Activated CD4-positive, alpha-beta T cell treated with anti-CD3 and anti-CD28 coated beads for 36 hours (primary cell): ENCODE measurements around the gene MYH1. TPM values are rescaled to one million over a fixed set of nuclear protein-coding genes. Genes with fewer than 3 reads are reported as not detected.
"Not testable (repeated sequence)": the region's sequence is repeated elsewhere in the genome, so short reads cannot be mapped to it uniquely, and the experiment has no call there.

Experiments
- ATAC-seq: fragments of 200-7000 bp; cut with Tn5 transposase; one replicate; pipeline ENCODE4 v1.10.0; 2021; ENCODE audit warnings: mild to moderate bottlenecking, moderate library complexity
- CTCF ChIA-PET: fragments of 350-600 bp; sonication (Branson Sonifier 250); formaldehyde crosslinking; loops from one replicate; lab custom pipeline; 2021; ENCODE audit warnings: antibody characterized with exemption; lab: Charles Lee
- POLR2A ChIA-PET: fragments of 350-600 bp; sonication (Branson Sonifier 250); formaldehyde crosslinking; loops from one replicate; lab custom pipeline; 2021; ENCODE audit warnings: antibody characterized with exemption, inconsistent platforms; lab: Charles Lee
- DNase-seq: peaks from one replicate; pipeline ENCODE4 v3.0.0-alpha.2; 2020
- H3K27ac Mint-ChIP-seq: one replicate; pipeline ENCODE4 v1.8.0; 2021; ENCODE audit warnings: mixed read lengths
- H3K27me3 Mint-ChIP-seq: one replicate; pipeline ENCODE4 v1.8.0; 2021; ENCODE audit warnings: mixed read lengths
- H3K36me3 Mint-ChIP-seq: one replicate; pipeline ENCODE4 v1.8.0; 2021; ENCODE audit warnings: low read depth, mixed read lengths
- H3K4me1 Mint-ChIP-seq: one replicate; pipeline ENCODE4 v1.8.0; 2021; ENCODE audit warnings: mixed read lengths
- H3K4me3 Mint-ChIP-seq: one replicate; pipeline ENCODE4 v1.8.0; 2021; ENCODE audit warnings: mild to moderate bottlenecking, moderate library complexity, mixed read lengths
- H3K9me3 Mint-ChIP-seq: one replicate; pipeline ENCODE4 v1.8.0; 2021; ENCODE audit warnings: low read depth, mixed read lengths
- intact Hi-C, 2 experiments: fragments of 100-400 bp; cut with DNase I in 1 of 2; cut with micrococcal nuclease in 1 of 2; formaldehyde crosslinking; loops; one replicate each; pipeline versions ENCODE4 v1.14.2 to v1.15.1; 2022 to 2024; cut with DNase I, micrococcal nuclease
- total RNA-seq, 2 experiments: library from RNA; stranded (reverse); gene quantifications; one replicate each; pipeline ENCODE4 v1.2.3, GENCODE V29; 2021

Gene MYH1
- not detected for total RNA-seq

GRCh38 chr17:10518271-10519037 lies at the start of gene MYH1:
Gene MYH1 (minus strand): TSS chr17:10518542. CDS start chr17:10516642, 1,900 bp downstream.
- peaks cover under 1% of the 10 kb centered on the region for H3K27me3 Mint-ChIP-seq
- ATAC-seq (no peak), DNase-seq (no peak)
- intact Hi-C loops: no loop called here
- H3K9me3 Mint-ChIP-seq: peaks cover 1% of the 10 kb centered on the region
- H3K27ac Mint-ChIP-seq: no peak within 1 kb of the TSS
- H3K4me1 Mint-ChIP-seq: no peaks in the 10 kb centered on the region
- H3K36me3 Mint-ChIP-seq: no peaks in the 10 kb centered on the region
- ChIA-PET CTCF (no interaction called here), POLR2A (no interaction called here)
- no peak within 1 kb of the TSS for H3K4me3 Mint-ChIP-seq

DNA sequence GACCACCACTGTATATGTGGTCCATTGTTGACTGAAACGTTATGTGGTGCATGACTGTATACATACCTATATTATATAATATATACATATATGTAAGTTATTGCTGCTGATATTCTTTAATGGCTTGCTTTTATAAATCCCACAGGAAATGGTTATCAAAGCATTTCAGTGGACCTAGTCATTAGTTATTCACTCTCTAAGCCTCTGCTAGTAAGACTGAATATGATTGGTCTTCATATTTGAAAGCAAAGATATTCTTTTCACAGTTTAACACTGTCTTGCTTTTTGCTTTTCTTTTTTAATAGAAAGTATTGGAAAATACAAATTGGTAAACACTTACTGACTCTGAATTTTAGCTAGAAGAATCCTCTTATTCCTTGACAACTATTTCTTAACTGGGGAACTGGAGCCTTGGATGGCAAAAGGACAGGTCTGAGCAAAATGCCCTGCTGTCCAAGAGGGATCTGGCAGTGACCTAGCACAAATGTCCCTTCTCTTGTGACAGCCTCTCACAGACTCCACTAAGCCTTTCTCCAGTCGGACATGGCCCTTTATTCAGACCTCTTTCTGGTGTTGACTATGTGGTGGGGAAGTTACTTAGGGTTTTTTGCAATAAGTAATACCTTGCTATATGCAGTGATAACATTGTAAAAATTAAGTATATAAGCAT lies 45.8 kb upstream of the MYH1 start:
- ChIA-PET CTCF (interaction anchor here (1.3 kb wide), 1 partner anchor 53 kb away, joined by 3 read pairs; no protein-coding TSS in a partner anchor), POLR2A (no interaction called here)
- Mint-ChIP-seq H3K27me3 (peaks cover 4% of the 10 kb centered on the region), H3K9me3 (no peaks in the 10 kb centered on the region), H3K36me3 (no peaks in the 10 kb centered on the region), H3K4me3 (no peak overlapping the region), H3K4me1 (no peaks in the 10 kb centered on the region), H3K27ac (no peak overlapping the region)
- DNase-seq (no peak), ATAC-seq (no peak)
- intact Hi-C loops: no loop called here

DNA sequence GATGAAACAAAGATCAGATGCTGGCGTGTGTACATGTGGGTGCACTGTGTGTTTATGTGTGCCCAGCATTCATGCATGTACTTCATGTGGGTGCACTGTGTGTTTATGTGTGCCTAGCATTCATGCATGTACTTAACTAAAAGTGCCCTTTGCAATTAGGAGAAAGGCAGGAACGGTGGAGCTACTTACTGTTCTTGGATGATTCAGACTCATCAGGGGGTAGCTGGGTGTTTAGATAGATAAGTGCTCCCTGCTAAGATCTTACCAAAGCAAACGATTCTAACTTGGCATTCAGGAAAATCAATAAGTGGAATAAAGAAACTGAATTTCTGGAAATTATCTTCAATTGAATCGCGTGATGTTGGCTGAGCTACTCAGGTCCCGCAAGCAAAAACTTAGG lies 39.7 kb upstream of the MYH1 start:
- peaks cover 5% of the 10 kb centered on the region for H3K27me3 Mint-ChIP-seq
- POLR2A ChIA-PET: no interaction called here
- H3K4me3 Mint-ChIP-seq: no peak overlapping the region
- CTCF ChIA-PET: interaction anchor here (0.9 to 1.0 kb wide), 2 partner anchors 86 to 214 kb away, joined by 3 read pairs; no protein-coding TSS in a partner anchor
- ATAC-seq (no peak), DNase-seq (no peak)
- no peaks in the 10 kb centered on the region for H3K9me3 Mint-ChIP-seq
- no peaks in the 10 kb centered on the region for H3K36me3 Mint-ChIP-seq
- intact Hi-C loops: no loop called here
- no peak overlapping the region for H3K27ac Mint-ChIP-seq
- H3K4me1 Mint-ChIP-seq: no peaks in the 10 kb centered on the region

DNA sequence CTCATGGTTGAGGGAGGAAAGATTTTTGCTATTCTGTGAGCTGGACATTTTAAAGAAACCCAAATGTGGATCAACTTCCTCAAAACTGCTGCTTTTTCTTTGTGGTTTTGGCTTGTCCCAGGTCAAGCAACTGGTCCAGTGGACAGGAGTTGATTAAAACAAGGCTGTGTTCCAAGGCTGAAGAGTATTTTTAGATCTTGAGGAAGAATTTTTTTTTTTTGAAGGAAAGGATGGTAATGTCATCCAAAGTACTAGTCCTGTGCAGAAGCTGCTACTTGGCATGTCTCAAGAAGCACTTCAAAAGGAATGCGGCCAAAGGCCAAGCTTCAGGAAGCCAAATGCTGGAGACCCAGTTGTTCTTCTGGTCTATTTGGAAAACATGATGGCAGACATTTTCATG lies 39.1 kb upstream of the MYH1 start:
- H3K4me3 Mint-ChIP-seq: no peak overlapping the region
- intact Hi-C loops: no loop called here
- no peak for DNase-seq
- POLR2A ChIA-PET: no interaction called here
- H3K27ac Mint-ChIP-seq: no peak overlapping the region
- ATAC-seq: no peak
- H3K9me3 Mint-ChIP-seq: no peaks in the 10 kb centered on the region
- CTCF ChIA-PET: interaction anchor here (0.9 to 1.0 kb wide), 2 partner anchors 87 to 215 kb away, joined by 3 read pairs; no protein-coding TSS in a partner anchor
- peaks cover 5% of the 10 kb centered on the region for H3K27me3 Mint-ChIP-seq
- no peaks in the 10 kb centered on the region for H3K4me1 Mint-ChIP-seq
- H3K36me3 Mint-ChIP-seq: no peaks in the 10 kb centered on the region

GRCh38 chr17:10556301-10557005 lies 38.1 kb upstream of the MYH1 start:
- Mint-ChIP-seq H3K36me3 (no peaks in the 10 kb centered on the region), H3K27ac (no peak overlapping the region), H3K27me3 (peaks cover 7% of the 10 kb centered on the region), H3K4me1 (no peaks in the 10 kb centered on the region), H3K9me3 (no peaks in the 10 kb centered on the region), H3K4me3 (no peak overlapping the region)
- ATAC-seq: no peak
- intact Hi-C loops: no loop called here
- ChIA-PET POLR2A (no interaction called here), CTCF (interaction anchor here (0.8 kb wide), 1 partner anchor 305 kb away, joined by 3 read pairs; no protein-coding TSS in a partner anchor)
- no peak for DNase-seq

- Mint-ChIP-seq H3K4me1 (no peaks in the 10 kb centered on the region), H3K4me3 (no peak overlapping the region), H3K27ac (no peak overlapping the region), H3K36me3 (no peaks in the 10 kb centered on the region), H3K27me3 (peaks cover 13% of the 10 kb centered on the region), H3K9me3 (no peaks in the 10 kb centered on the region)
- ChIA-PET POLR2A (no interaction called here), CTCF (no interaction called here)
- ATAC-seq (no peak), DNase-seq (no peak)
- intact Hi-C loops: no loop called here
These were observed 31.7 kb upstream of the MYH1 start for GRCh38 chr17:10550014-10550413.

GRCh38 chr17:10549096-10549842 lies 30.9 kb upstream of the MYH1 start, which contains the start of gene MYH2:
Gene MYH2 (minus strand): TSS chr17:10549658. CDS start chr17:10547920, 1,738 bp downstream.
- no peak within 1 kb of the TSS for H3K27ac Mint-ChIP-seq
- H3K4me1 Mint-ChIP-seq: no peaks in the 10 kb centered on the region
- peaks cover 14% of the 10 kb centered on the region for H3K27me3 Mint-ChIP-seq
- CTCF ChIA-PET: no interaction called here
- POLR2A ChIA-PET: no interaction called here
- ATAC-seq: no peak
- DNase-seq: no peak
- H3K4me3 Mint-ChIP-seq: no peak within 1 kb of the TSS
- no peaks in the 10 kb centered on the region for H3K36me3 Mint-ChIP-seq
- intact Hi-C loops: no loop called here
- H3K9me3 Mint-ChIP-seq: no peaks in the 10 kb centered on the region

DNA sequence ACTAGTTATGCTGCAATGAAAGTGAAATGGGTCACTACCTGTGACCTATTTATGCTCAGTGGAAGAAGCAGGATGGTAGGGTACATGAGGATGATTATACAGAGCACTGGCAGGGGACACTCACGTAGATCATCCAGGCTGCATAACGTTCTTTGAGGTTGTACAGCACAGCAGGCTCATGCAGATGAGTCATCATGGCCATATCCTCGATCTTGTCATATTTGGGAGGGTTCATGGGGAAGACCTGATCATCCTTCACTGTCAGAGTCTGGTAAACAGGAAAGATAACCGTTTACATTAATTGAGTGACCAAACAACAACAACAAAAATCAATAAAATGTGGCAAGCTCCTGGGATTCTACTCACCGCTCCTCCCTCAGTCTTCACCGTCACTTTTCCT lies 29.0 kb upstream of the MYH1 start:
- Mint-ChIP-seq H3K36me3 (no peaks in the 10 kb centered on the region), H3K27me3 (peaks cover 12% of the 10 kb centered on the region), H3K9me3 (peaks cover 2% of the 10 kb centered on the region), H3K4me1 (no peaks in the 10 kb centered on the region), H3K4me3 (no peak overlapping the region), H3K27ac (no peak overlapping the region)
- ChIA-PET CTCF (no interaction called here), POLR2A (no interaction called here)
- ATAC-seq (no peak), DNase-seq (no peak)
- intact Hi-C loops: no loop called here

GRCh38 chr17:10543486-10543885 lies 25.1 kb upstream of the MYH1 start:
- CTCF ChIA-PET, H3K4me3 Mint-ChIP-seq, H3K4me1 Mint-ChIP-seq, H3K36me3 Mint-ChIP-seq, H3K27me3 Mint-ChIP-seq, DNase-seq, POLR2A ChIA-PET, ATAC-seq, intact Hi-C loops, H3K27ac Mint-ChIP-seq: not testable (repeated sequence)
- H3K9me3 Mint-ChIP-seq: peaks cover 17% of the 10 kb centered on the region

DNA sequence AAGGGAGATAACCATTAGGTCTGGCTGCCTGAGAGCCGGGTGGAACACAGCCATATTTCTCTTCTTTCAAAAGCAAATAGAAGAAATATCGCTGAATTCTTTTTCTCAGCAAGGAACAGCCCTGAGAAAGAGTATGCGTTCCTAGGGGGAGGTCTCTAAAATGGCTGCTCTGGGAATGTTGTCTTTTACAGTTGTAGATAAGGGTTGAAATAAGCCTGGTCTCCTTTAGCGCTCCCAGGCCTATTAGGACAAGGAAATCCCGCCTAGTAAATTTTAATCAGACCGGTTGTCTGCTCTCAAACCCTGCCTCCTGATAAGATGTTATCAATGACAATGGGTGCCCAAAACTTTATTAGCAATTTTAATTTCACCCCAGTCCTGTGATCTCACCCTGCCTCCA lies 22.8 kb upstream of the MYH1 start:
- H3K27me3 Mint-ChIP-seq, CTCF ChIA-PET, H3K4me3 Mint-ChIP-seq, intact Hi-C loops, POLR2A ChIA-PET, H3K27ac Mint-ChIP-seq, ATAC-seq, H3K36me3 Mint-ChIP-seq, DNase-seq, H3K4me1 Mint-ChIP-seq: not testable (repeated sequence)
- H3K9me3 Mint-ChIP-seq: peaks cover 17% of the 10 kb centered on the region

- DNase-seq: no peak
- H3K27me3 Mint-ChIP-seq: peaks cover 6% of the 10 kb centered on the region
- H3K27ac Mint-ChIP-seq: no peak overlapping the region
- intact Hi-C loops: no loop called here
- H3K4me3 Mint-ChIP-seq: no peak overlapping the region
- no peaks in the 10 kb centered on the region for H3K36me3 Mint-ChIP-seq
- ChIA-PET CTCF (no interaction called here), POLR2A (no interaction called here)
- H3K9me3 Mint-ChIP-seq: no peaks in the 10 kb centered on the region
- ATAC-seq: no peak
- H3K4me1 Mint-ChIP-seq: no peaks in the 10 kb centered on the region
These were observed 13.7 kb upstream of the MYH1 start for GRCh38 chr17:10532026-10532425.
